Stromal cell of bone marrow (primary cell): ENCODE results near the gene CAMK4.

Experiments used
- DNase-seq: peaks from one replicate; pipeline ENCODE4 v3.0.0-alpha.2; 2012; ENCODE audit warnings: low read depth

Gene CAMK4

DNA sequence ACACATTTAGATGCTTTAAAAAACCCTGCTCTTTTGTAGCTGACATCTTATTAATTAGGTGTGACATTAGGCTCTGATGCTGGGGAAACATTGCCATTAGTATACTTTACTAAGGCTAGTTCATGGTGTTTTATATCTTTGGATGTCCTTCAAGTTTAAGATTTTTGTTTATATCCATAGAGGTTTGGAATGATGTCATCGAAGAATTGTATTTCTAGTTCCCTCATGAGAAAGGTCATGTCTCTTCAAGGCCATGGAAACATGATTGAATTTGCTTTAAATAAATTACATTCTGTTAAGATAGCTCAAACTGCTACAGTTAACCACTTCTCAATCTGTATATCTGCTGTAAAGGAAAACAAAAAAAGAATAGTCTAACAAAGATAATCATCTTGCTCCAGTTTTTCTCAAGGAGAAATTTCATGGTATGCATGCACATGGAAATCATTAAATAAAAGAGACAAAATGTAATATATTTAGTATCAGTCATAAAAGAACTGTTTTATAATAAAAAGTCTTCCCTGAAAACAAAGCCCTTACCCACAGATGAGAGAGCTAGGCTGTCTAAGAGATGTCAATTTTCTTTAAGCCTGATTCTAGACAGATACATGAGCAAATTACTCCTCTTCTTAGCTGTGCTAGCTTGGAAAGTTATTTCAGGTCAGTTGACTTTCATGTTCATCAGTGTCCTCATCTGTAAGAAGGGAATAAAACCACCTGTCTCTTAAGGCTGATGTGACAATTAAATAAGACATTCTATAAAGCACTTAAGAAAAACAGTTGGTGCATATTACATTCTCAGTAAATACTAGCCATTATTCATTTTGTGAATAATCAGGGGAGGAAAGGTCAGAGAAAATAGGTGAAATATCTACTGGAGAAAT, 313.2 kb downstream of the CAMK4 start:
- no peak for DNase-seq
